ENCODE results near the gene RNF123.

Gene RNF123

DNA sequence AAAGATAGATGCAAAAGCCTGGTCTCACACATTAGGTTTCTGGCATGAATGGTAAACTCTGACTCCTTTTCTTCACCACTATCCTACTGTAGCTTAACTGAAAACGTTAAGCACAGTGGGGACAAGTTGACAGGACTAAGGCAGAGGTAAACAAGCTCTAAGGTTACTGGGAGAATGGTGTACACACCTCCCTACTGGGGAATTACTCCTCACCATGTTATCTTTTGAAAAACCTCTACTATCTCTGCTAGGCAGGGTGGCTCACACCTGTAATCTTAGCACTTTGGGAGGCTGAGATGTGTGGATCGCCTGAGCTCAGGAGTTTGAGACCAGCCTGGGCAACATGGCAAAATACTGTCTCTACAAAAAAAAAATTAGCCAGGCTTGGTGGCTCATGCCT lies 67.8 kb downstream of the RNF123 start:
- DNase-seq = no peak

DNA sequence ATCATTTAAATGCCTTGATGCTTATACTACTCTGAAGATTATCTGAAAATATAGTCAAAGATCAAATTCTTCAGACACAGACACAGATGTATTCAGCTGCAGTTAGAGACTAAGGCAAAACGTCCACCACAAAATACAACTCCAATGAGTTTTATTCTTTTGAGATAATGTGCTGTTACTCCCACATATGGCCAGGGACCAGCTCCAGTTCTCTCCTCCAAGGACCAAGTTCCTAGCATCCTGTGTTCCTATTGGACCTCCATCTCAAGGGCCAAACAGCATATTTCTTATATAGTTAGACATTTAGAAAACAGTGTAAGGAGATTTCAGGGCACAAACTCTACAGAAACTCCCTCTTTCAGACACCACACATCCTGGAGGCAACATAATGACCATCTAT lies 69.9 kb downstream of the RNF123 start:
- DNase-seq = no peak

DNA sequence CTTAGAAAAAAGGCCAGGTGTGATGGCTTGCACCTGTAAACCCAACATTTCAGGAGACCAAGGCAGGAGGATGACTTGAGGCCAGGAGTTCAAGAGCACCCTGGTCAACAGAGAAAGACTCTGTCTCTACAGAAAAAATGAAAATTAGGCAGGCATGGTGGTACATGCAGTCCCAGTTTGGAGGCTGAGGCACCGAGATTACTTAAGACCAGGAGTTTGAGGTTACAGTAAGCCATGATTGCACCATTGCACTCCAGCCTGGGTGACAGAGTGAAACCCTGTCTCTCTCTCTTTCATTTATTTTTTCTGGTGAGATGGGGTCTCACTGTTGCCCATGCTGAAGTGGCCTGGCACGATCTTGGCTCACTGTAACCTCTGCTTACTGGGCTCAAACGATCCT lies 72.3 kb downstream of the RNF123 start:
- no peak for DNase-seq

- DNase-seq = no peak
These were observed 74.6 kb downstream of the RNF123 start for GRCh38 chr3:49763981-49764380.

DNA sequence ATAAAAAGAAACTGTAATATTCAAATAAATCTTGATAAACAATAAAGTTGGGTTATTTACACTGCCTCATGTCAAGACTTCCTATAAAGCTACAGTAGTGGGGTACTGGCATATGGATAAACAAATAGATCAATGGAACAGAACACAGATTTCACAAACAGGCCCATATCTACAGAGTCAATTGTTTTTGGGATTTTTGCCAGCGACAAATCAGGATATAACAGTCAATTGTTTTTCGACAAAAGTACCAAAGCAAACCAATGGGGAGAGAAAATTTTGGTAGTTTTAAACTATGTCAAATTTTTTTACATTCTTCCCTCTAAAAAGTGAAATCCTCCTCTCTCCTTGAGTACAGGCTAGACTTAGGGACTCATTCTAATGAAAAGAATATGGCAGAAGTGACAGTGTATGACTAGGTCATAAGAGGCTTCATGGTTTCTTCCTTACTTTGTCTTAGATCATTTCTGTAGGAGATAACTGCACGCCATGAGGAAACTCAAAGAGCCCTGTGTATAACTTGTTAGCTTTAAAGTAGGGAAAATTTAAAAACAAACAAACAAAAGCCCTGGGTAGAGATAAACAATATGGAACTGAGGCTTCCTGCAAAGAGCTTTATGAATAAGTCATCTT lies 80.0 kb downstream of the RNF123 start:
- DNase-seq = no peak

DNA sequence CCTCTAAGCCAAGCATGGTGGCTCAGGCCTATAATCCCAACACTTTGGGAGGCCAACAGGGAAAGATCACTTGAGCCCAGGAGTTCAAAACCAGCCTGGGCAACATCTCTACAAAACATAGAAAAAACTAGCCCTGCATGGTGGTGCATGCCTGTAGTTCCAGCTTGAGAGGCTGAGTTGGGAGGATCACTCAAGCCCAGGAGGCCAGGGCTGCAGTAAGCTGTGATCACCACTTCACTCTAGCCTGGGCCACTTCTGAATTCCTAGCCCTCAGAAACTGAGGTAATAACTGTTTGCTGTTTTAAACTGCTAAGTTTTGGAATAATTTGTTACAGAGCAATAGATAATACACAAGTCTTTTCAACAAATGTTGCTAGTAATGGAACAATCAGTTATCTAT lies 80.6 kb downstream of the RNF123 start:
- no peak for DNase-seq

All from activated CD4-positive, CD25-positive, alpha-beta regulatory T cell (primary cell).